NCI-H1930 (cell line): ENCODE results near the gene FAM240B.

Experiments
- DNase-seq, 2 experiments: peaks; one replicate each; lab custom pipeline; 2025; lab: John Stamatoyannopoulos, UW

Gene FAM240B

GRCh38 chr9:38699337-38699736, 20.6 kb downstream of the FAM240B start:
- DNase-seq, result no peak

- DNase-seq, result no peak
Observed at GRCh38 chr9:38697776-38698300, 22.1 kb downstream of the FAM240B start.

- no peak for DNase-seq
Observed at GRCh38 chr9:38696999-38697398, 22.9 kb downstream of the FAM240B start.

GRCh38 chr9:38694676-38695075, 25.3 kb downstream of the FAM240B start:
- no peak for DNase-seq

- no peak for DNase-seq
Observed at GRCh38 chr9:38692707-38693106, 27.2 kb downstream of the FAM240B start.

GRCh38 chr9:38690574-38690973, 29.4 kb downstream of the FAM240B start:
- no peak for DNase-seq

GRCh38 chr9:38689678-38690077, 30.3 kb downstream of the FAM240B start:
- DNase-seq, result peak; percentile 51 to 61

- no peak for DNase-seq
Observed at GRCh38 chr9:38687992-38688391, 31.9 kb downstream of the FAM240B start.

- no peak for DNase-seq
Observed at GRCh38 chr9:38687389-38687842, 32.5 kb downstream of the FAM240B start.

GRCh38 chr9:38686933-38687332, 33.0 kb downstream of the FAM240B start:
- no peak for DNase-seq

GRCh38 chr9:38685535-38685934, 34.4 kb downstream of the FAM240B start:
- no peak for DNase-seq

- DNase-seq, result no peak
Observed at GRCh38 chr9:38683336-38683735, 36.6 kb downstream of the FAM240B start.

GRCh38 chr9:38682713-38683112, 37.2 kb downstream of the FAM240B start:
- no peak for DNase-seq

- DNase-seq, result no peak
Observed at GRCh38 chr9:38681747-38682227, 38.1 kb downstream of the FAM240B start.

- no peak for DNase-seq
Observed at GRCh38 chr9:38680837-38681445, 39.0 kb downstream of the FAM240B start.

- DNase-seq, result no peak
Observed at GRCh38 chr9:38677660-38678303, 42.2 kb downstream of the FAM240B start.

- no peak for DNase-seq
Observed at GRCh38 chr9:38675831-38676230, 44.1 kb downstream of the FAM240B start.

GRCh38 chr9:38675211-38675610, 44.7 kb downstream of the FAM240B start:
- DNase-seq, result no peak

- no peak for DNase-seq
Observed at GRCh38 chr9:38673399-38674193, 46.3 kb downstream of the FAM240B start.

- DNase-seq, result no peak
Observed at GRCh38 chr9:38671748-38672147, 48.2 kb downstream of the FAM240B start.

GRCh38 chr9:38671372-38671731, 48.6 kb downstream of the FAM240B start:
- no peak for DNase-seq

GRCh38 chr9:38670542-38671371, 49.2 kb downstream of the FAM240B start:
- no peak for DNase-seq
